H1 (cell line): ENCODE measurements around the gene FOXF1. TPM values are rescaled to one million over a fixed set of nuclear protein-coding genes. Genes with fewer than 3 reads are reported as not detected.

Experiments
- SIX5 ChIP-seq: IDR thresholded peaks from 2 replicates; pipeline ENCODE4 v1.6.1; 2011; ENCODE audit warnings: mild to moderate bottlenecking, low read depth, low read length
- polyA plus RNA-seq, 7 experiments: library from polyadenylated mRNA; depleted of rRNA in 3 of 7; stranded (reverse) in 5 of 7; unstranded in 2 of 7; fragments of >200 nt in 5 of 7; fragments of 200-250 nt in 2 of 7; gene quantifications; 1 replicate in 5 of 7; 2 replicates in 1 of 7; 4 replicates in 1 of 7; pipeline versions ENCODE4 v1.2.1 to v1.2.3, GENCODE V29; 2011 to 2013; ENCODE audit warnings: missing spikeins in 2 of 7, mixed read lengths in 2 of 7
- total RNA-seq: library from RNA; stranded (reverse); fragmentation: NEBNext Ultra II Directional; extraction: Animal tissue kit (Norgen Biotek cat#: 25700); gene quantifications from 2 replicates; pipeline ENCODE4 v1.2.1, GENCODE V29; 2021

The FOXF1 gene
- total and polyA plus RNA-seq, 2 of the 8 experiments (the other 6 are each of a cell fraction or from before 2014, with no cell fraction given) = 0.02 TPM; not detected in 1

DNA sequence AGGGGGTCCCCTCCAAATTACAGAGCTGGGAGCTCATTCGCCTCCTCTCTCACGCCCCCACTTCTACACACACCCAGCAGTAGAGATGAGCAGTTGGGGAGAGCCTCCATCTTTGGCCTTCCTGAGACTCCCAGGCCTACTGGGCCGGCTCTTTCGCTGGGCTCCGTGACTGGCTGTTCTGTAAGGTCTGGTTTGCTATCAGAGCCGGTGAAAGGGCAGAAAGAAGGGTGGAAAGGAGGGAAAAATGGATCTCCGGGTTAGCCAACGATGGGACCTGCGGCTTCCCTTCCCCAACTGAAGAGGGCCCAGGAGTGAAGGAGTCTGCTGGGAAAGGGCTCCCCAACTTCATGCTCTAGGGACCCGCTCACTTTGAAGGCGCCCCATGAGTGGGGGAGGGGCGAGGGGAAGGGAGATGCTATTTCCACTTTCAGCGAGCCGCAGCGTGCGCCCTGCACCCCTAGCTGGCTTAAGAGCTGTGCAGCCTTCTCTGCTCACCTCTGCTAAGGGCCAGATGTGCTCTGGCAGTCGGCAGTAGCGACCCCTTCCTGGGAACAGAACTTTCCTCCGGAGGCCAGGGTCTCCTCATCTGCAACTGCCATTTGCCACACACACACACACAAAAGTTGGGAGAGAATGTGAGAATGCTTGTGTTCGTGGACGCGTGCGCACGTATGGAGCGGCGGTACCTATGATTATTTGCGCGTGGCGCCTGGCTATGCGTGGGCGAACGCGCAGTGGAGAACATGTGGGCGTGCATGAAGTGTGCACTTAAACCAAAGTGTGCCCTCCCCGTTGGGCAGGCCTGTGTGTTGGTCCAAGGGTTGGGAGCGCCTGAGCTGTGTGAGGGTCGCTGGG lies 2.9 kb upstream of the FOXF1 start (continued):
- TF ChIP-seq SIX5 = no peak
- TF ChIP-seq, all 59 proteins: peak for 5
